Gastrocnemius medialis (tissue), 4 donors: Measurements from ENCODE around the gene IL36B.

ENCODE experiments used
- POLR2A ChIP-seq, 2 donors: fragments of 450-650 bp; IDR thresholded peaks; one replicate each; pipeline ENCODE4 v1.6.1; 2017; ENCODE audit warnings: antibody characterized with exemption in 2 of 2, mild to moderate bottlenecking in 2 of 2, moderate library complexity in 2 of 2
- TF ChIP-seq, protein P1 (sequence below), 5 experiments: fragments of 450-650 bp in 3 of 5; fragments of 200-600 bp in 2 of 5; sonication (generic) in 2 of 5; IDR thresholded peaks in 4 of 5; conservative IDR thresholded peaks in 1 of 5; 1 replicate in 4 of 5; 2 replicates in 1 of 5; pipeline ENCODE4 v1.5.1; 2016 to 2019; ENCODE audit warnings: antibody characterized with exemption in 5 of 5, mild to moderate bottlenecking in 3 of 5, moderate library complexity in 3 of 5

- TF ChIP-seq POLR2A (IDR thresholded peaks at IDR 0.05): no peak
- TF ChIP-seq, protein P1, sequence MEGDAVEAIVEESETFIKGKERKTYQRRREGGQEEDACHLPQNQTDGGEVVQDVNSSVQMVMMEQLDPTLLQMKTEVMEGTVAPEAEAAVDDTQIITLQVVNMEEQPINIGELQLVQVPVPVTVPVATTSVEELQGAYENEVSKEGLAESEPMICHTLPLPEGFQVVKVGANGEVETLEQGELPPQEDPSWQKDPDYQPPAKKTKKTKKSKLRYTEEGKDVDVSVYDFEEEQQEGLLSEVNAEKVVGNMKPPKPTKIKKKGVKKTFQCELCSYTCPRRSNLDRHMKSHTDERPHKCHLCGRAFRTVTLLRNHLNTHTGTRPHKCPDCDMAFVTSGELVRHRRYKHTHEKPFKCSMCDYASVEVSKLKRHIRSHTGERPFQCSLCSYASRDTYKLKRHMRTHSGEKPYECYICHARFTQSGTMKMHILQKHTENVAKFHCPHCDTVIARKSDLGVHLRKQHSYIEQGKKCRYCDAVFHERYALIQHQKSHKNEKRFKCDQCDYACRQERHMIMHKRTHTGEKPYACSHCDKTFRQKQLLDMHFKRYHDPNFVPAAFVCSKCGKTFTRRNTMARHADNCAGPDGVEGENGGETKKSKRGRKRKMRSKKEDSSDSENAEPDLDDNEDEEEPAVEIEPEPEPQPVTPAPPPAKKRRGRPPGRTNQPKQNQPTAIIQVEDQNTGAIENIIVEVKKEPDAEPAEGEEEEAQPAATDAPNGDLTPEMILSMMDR (IDR thresholded peaks at IDR 0.05 in 4 of 5, conservative IDR thresholded peaks at IDR 0.05 in 1 of 5): no peak
These were observed 12.2 kb upstream of the IL36B start for GRCh38 chr2:113064898-113065297.
